CD4-positive, alpha-beta T cell treated with Interleukin-17A for 1 hour (primary cell): ENCODE data around the gene SNUPN.

ENCODE experiments used
- DNase-seq: peaks from one replicate; pipeline ENCODE4 v3.0.0-alpha.2; 2020

SNUPN gene

DNA sequence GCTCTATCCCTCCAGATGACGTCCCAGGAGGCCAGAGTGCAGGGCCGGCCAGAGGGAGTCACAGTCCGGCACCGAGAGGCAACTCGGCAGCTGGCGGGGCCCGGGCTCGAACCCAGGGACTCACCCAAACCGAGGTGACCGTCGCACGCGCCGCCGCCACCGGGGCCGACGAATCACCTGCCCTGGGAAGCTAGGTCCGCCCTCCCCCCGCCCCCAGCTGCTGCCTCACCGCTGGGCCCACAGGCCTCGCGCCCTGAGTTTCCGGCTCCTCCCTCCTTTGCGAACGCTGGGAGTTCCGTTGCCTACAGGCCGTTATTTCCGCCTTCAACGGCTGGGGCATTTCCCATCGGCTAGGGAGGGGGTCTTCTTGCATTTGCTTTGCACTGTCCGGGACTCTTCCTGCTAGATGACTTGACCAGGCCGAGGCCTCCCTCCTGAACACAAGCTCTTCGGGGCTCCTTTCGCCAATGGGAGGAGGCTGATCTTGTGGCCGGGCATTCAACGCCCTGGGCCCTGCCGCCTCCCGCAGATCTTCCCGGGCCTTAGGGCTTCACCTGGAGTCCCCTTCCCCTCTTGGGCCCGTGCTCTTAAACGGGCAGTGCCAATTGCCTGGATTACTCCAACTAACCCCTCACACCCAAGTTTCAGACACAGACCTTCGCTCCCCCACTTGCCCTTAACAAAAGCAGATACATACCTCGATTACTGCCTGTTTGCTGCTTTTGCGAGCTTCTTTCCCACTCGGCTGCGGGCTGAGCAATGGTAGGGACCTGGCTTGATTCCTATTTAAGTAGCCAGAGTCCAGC is at the start of gene SNUPN:
Gene SNUPN, minus strand, starts transcription at position 184 of the 806 bp plus-strand sequence. CDS start 4,674 bp downstream, outside the sequence.
- DNase-seq, result peak; percentile 93

GRCh38 chr15:75674366-75674765 is 48.8 kb upstream of the SNUPN start:
- no peak for DNase-seq

DNA sequence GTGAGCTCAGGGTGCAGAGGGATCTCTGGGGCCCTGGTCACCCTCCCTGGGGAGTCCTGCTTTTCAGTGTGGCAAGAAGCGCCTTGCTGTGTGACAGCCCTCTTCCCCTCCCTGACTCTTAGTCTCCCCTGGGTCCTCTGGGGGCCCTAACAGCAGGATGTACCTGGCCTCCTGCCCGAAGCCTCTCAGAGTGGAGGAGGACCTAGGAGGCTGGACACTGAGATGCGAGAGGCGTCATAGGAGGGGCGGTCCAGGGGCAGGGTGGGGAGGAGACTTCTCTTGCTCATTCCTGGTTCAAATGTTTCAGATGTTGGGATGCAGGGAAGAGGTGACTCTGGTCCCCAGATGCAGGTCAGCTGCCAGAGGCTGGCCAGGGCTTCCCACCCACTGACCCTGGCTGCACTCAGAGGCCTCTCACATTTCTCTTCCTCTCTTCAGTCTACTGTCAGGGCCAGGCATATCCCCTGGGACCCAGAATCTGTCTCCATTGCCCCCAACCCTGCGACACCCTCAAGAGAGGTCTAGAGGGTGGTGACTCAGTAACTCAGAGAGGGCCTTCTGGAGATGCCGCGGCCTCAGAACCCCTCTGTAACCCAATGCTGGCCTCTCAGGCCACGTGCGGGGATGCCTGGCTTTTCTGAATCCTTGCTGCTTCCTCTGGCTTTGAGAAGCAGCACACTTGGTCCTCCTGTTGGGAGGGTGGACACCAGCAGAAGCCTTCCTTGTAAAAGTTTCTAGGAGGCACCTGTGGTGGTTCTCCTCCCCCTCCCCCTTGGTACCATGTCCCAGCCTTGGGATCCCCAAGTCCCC is 48.1 kb upstream of the SNUPN start:
- DNase-seq, result no peak

GRCh38 chr15:75672646-75673425 is 47.3 kb upstream of the SNUPN start:
- no peak for DNase-seq

DNA sequence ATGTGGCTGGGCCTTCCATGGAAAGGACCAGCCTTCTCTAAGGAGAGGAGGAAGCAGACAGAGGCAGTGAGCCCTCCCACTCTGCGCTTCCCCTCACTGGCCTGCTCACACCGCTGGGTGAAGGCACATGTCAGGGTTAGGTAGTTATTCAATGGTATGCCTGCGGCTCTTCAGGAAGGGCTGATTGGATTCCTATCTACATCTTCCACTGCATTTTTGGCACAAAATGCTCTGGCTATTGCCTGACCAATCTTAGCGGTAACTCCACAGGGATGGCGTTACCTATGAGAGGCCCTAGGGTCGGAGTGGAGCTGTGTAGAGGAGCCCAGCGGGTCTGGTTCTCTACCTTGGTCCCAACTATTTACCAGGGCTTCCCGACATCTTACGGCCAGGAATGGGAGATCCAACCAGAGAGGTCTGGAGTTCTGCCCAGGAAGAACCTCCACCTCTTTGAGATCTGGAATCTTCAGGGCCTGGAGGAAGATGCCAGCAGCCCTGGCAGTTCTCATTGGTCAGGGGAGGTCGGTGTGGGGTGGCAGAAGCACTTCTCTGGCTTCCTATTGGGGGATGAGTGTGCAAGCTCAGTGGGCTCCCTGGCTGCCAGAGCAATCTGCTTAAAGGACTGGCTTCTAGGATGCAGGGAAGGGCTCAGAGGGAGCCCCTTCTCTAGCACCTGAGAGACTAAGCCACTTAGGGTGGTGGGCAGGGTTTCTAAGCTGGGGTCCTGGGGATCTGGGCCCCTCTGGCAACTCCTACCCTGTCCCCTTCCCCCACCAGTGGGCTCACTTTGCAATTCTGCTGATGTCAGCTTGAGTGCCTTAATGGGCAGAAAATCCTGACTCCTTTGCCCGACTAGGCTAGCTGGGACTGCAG is 46.4 kb upstream of the SNUPN start:
- no peak for DNase-seq

DNA sequence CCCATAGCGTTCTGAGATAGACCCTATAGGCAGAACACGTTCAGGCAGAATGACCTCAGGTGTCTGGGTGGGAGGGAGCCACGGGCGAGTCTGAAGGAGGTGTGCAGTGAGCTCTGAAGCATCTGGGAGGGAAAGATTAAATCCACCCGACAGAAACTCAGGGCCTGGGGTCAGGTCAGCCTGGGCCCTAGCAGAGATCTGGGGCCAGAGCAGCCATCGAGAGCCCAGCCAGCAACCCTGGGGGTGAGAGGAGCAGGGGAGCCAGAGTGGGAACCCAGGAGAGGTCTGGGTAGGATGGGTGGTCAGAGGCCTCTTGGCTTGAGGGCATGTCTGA is 44.3 kb upstream of the SNUPN start:
- DNase-seq, result no peak

- DNase-seq, result no peak
Measured at GRCh38 chr15:75669191-75669878, 43.8 kb upstream of the SNUPN start.

DNA sequence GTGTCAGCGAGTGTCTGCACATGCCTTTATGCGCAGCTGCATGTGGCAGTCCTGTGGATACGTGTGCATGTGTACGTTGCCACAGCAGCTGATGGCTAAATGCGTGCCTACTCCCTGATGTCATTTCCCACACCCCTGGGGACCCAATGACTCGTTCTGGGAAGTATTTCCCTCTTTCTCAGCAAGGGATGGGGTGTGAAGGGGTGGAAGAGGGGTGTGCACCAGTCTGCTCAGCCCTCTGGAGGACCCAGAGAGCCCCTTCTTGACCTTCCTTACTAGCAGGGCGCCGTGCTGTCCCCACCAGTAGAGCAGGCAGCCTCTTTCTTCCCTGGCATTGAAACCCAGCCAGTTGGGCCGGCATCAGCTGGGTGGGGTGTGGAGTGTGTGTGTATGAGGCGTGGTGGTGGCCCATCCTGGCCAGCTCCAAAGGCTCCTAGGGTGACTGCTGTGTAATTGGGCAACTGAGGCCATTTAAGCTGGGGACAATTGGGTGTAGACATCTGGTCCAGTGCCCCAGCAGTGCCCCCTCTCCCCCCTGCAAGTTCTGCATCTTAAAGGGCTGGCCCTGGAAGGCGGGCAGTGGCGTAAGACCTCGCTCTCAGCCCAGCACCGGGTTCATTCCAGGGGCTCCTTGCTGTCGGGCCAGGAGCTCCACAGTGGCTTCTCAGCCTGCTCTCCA is 41.4 kb upstream of the SNUPN start:
- DNase-seq, result no peak

DNA sequence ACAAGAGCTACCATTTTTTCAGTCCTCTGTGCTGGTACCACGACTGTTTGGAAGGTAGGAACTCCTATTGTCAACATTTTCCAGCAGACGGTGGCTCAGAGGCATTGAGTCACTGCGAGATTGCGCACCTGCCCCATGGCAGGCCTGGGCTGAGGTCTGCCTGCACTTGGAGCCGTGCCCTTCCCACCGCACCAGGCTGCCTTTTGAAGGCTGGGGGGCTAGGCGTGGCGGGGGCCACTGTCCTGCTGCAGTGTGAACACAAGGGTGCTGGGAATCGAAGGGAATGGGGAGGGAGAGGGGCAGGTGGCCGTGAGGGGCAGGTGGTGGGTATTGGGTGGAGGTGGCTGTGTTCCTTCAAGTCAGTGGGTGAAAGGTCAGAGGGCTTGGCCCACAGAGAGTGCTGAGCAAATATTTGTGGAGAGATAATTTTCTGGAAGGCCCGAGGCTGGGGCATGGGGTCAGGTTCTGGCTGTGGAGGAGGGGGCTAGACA is 38.5 kb upstream of the SNUPN start:
- no peak for DNase-seq

GRCh38 chr15:75662823-75663519 is 37.4 kb upstream of the SNUPN start:
- DNase-seq, result no peak

GRCh38 chr15:75661756-75662140 is 36.2 kb upstream of the SNUPN start:
- no peak for DNase-seq

- no peak for DNase-seq
Measured at GRCh38 chr15:75661100-75661755, 35.7 kb upstream of the SNUPN start.

DNA sequence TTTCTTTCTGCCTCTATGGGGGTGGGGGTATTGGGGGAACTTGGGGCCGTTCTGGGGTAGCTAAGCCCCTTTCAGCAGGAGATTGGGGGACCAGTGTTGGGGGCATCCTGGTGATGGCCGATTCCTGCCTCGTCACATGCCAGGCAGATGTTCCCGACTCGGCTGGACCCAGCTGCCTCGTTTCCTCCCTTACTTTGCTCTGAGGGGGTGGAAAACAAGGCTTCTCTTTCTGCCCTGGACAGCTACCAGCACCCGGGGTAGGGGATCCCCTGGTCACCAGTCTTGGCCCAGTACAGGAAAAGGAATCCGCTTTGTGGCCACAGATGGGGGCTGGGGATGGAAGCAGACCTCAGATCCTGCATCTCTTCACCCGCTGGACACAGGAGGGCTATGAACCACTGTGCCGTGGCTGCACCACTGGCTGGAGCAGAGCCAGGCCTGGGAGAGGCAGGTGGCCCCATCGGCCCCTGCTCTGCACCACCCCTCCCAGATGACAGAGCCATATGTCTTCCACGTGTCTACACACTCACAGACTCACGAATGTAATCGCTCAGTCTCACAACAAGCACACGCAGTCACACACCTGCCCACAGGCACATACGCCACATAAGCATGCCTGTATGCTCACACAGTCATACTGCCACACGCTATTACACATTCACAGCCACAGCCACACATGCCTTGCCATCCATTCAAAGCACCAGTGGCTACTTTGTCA is 34.6 kb upstream of the SNUPN start:
- no peak for DNase-seq

GRCh38 chr15:75659141-75659771 is 33.7 kb upstream of the SNUPN start:
- no peak for DNase-seq

DNA sequence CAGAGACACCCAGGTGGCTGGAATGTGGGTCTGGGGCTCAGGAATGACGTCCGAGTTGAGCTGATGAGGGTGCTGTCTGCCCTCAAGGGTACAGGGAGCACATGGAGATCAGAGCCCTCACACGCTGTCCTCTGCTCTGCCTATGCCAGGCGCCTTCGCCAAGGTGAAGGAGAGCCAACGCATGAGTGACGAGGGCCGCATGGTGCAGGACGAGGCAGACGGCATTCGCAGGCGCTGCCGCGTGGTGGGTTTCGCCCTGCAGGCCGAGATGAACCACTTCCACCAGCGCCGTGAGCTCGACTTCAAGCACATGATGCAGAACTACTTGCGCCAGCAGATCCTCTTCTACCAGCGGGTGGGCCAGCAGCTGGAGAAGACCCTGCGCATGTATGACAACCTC is 31.3 kb upstream of the SNUPN start:
- DNase-seq, result no peak

DNA sequence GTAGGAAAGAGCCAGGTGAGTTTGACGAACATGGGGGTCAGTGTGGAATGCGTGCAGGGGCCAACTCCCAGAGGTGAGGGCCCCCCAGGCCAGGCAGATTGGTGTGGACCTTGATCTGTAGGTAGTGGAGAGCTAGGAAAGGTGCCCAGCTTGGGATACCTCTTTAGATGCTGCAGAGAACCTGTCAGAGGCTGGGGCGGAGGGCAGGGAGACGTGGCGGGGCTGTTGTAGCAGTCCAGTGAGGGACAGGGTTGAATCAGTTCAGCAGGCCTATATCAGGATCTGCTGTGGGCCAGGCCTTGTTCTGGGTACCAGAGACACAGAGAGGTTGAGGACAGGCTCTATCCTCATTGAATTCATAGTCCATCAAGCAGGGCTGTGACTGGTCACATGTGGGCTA is 30.8 kb upstream of the SNUPN start:
- no peak for DNase-seq

GRCh38 chr15:75655931-75656330 is 30.4 kb upstream of the SNUPN start:
- DNase-seq, result no peak

DNA sequence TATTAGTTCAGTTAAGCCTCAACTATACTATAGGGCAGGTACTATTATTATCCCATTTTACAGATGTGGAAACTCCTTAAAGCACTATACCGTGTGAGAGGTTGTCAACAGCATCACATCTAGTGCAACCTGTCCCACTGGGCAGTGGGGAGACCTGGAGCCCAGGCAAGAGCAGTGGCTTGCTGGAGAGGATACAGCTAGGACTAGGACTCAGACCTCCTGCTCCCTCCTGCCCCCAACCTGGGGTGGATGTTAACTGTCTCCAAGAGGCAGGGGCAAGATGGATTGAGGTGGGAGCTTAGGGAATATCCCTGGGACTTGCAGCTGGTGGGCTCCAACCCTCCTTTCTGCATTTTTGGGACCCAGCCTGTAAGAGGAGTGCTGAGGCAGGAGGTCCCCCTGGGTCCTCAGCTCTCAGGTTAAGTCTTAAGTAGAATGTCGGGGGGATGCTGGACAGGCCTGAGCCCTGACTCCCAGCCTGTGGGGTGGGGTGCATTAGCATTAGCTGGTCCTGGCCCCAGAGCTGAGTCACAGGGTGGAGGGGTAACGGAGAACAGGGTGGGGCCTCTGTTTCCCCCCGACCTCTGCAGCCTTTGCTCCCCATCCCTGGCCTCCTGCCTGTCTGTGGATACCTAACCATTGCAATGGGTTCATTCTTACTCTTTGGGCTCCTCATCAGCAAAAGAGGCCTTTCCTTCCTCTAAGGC is 28.8 kb upstream of the SNUPN start:
- no peak for DNase-seq
